ENCODE results near the gene ILRUN. TPM values are rescaled to one million over a fixed set of nuclear protein-coding genes. Genes with fewer than 3 reads are reported as not detected.
"Not testable (repeated sequence)": the region's sequence is repeated elsewhere in the genome, so short reads cannot be mapped to it uniquely, and the experiment has no call there.

ILRUN gene
- total RNA-seq, 2 donors from 2014 or later: 48.5 to 57.6 TPM

- Histone ChIP-seq H3K4me3 (no peak overlapping the region), H3K4me1 (no peaks in the 10 kb centered on the region), H3K36me3 (no peaks in the 10 kb centered on the region), H3K9ac (ENCODE audit: low read depth in 2 of 2, low read length in 2 of 2) (no peak overlapping the region), H3K9me3 (no peaks in the 10 kb centered on the region), H3K27ac (no peak overlapping the region), H3K27me3 (no peaks in the 10 kb centered on the region)
- no peak for DNase-seq
- TF ChIP-seq CTCF (IDR thresholded peaks at IDR 0.05): no peak
- intact Hi-C loops (cut with DNase I): no loop called here
Measured at GRCh38 chr6:34722451-34722850, 25.9 kb upstream of the ILRUN start.

GRCh38 chr6:34720160-34720559 is 23.6 kb upstream of the ILRUN start:
- H3K4me3 ChIP-seq; H3K27me3 ChIP-seq; H3K27ac ChIP-seq; DNase-seq; H3K9ac ChIP-seq (ENCODE audit: low read depth in 2 of 2, low read length in 2 of 2); H3K9me3 ChIP-seq; intact Hi-C loops (cut with DNase I); H3K4me1 ChIP-seq; H3K36me3 ChIP-seq: not testable (repeated sequence)

GRCh38 chr6:34719646-34720045 is 23.1 kb upstream of the ILRUN start:
- H3K27me3 ChIP-seq; H3K9me3 ChIP-seq; intact Hi-C loops (cut with DNase I); DNase-seq; H3K9ac ChIP-seq (ENCODE audit: low read depth in 2 of 2, low read length in 2 of 2); H3K4me1 ChIP-seq; H3K36me3 ChIP-seq; H3K4me3 ChIP-seq; H3K27ac ChIP-seq: not testable (repeated sequence)

GRCh38 chr6:34718976-34719375 is 22.4 kb upstream of the ILRUN start:
- H3K4me3 ChIP-seq: no peak overlapping the region
- no peak for TF ChIP-seq CTCF (IDR thresholded peaks at IDR 0.05)
- no peaks in the 10 kb centered on the region for H3K36me3 ChIP-seq
- intact Hi-C loops (cut with DNase I): no loop called here
- H3K27me3 ChIP-seq: no peaks in the 10 kb centered on the region
- H3K9me3 ChIP-seq: no peaks in the 10 kb centered on the region
- no peak overlapping the region for H3K9ac ChIP-seq (ENCODE audit: low read depth in 2 of 2, low read length in 2 of 2)
- no peak for DNase-seq
- no peak overlapping the region for H3K27ac ChIP-seq
- H3K4me1 ChIP-seq: no peaks in the 10 kb centered on the region

- Histone ChIP-seq H3K27me3 (no peaks in the 10 kb centered on the region), H3K36me3 (no peaks in the 10 kb centered on the region), H3K27ac (no peak overlapping the region), H3K4me1 (no peaks in the 10 kb centered on the region), H3K4me3 (no peak overlapping the region), H3K9me3 (no peaks in the 10 kb centered on the region), H3K9ac (ENCODE audit: low read depth in 2 of 2, low read length in 2 of 2) (no peak overlapping the region)
- TF ChIP-seq CTCF (IDR thresholded peaks at IDR 0.05): no peak
- DNase-seq: no peak
- intact Hi-C loops (cut with DNase I): no loop called here
Measured at GRCh38 chr6:34717466-34717865, 20.9 kb upstream of the ILRUN start.

GRCh38 chr6:34714663-34715062 is 18.1 kb upstream of the ILRUN start:
- no peak for TF ChIP-seq CTCF (IDR thresholded peaks at IDR 0.05)
- Histone ChIP-seq H3K4me1 (no peaks in the 10 kb centered on the region), H3K4me3 (no peak overlapping the region), H3K27me3 (no peaks in the 10 kb centered on the region), H3K36me3 (no peaks in the 10 kb centered on the region), H3K27ac (no peak overlapping the region), H3K9ac (ENCODE audit: low read depth in 2 of 2, low read length in 2 of 2) (no peak overlapping the region), H3K9me3 (no peaks in the 10 kb centered on the region)
- intact Hi-C loops (cut with DNase I): no loop called here
- no peak for DNase-seq

GRCh38 chr6:34712881-34713280 is 16.3 kb upstream of the ILRUN start:
- DNase-seq; H3K27me3 ChIP-seq; H3K9ac ChIP-seq (ENCODE audit: low read depth in 2 of 2, low read length in 2 of 2); H3K4me3 ChIP-seq; H3K4me1 ChIP-seq; H3K27ac ChIP-seq; H3K36me3 ChIP-seq; intact Hi-C loops (cut with DNase I); H3K9me3 ChIP-seq: not testable (repeated sequence)
